Fibroblast of lung (primary cell): ENCODE measurements around the gene NEURL1. TPM values are rescaled to one million over a fixed set of nuclear protein-coding genes. Genes with fewer than 3 reads are reported as not detected.
A peak's percentile ranks its signal among the peaks of the same experiment; 100 is the strongest.

ENCODE experiments used
- DNase-seq, 2 donors: peaks; one replicate each; pipeline versions ENCODE4 v3.0.0 to v3.0.0-alpha.2; 2010; ENCODE audit warnings: low read depth in 2 of 2
- H2AFZ ChIP-seq: 2 replicates; pipeline ENCODE4 v1.5.1; 2012; ENCODE audit warnings: low read length, control low read depth, inconsistent platforms
- H3K27ac ChIP-seq: 2 replicates; pipeline ENCODE4 v1.5.1; 2011; ENCODE audit warnings: low read length, control low read depth; ENCODE audit not compliant: insufficient read depth
- H3K27me3 ChIP-seq: 2 replicates; pipeline ENCODE4 v1.5.1; 2011; ENCODE audit warnings: mild to moderate bottlenecking, low read length; ENCODE audit not compliant: control insufficient read depth, insufficient read depth
- H3K36me3 ChIP-seq: 2 replicates; pipeline ENCODE4 v1.5.1; 2011; ENCODE audit warnings: low read length; ENCODE audit not compliant: control insufficient read depth, insufficient read depth
- H3K4me1 ChIP-seq: 2 replicates; pipeline ENCODE4 v1.5.1; 2011; ENCODE audit warnings: low read length; ENCODE audit not compliant: control insufficient read depth, insufficient read depth; ENCODE audit errors: extremely low read depth
- H3K4me2 ChIP-seq: 2 replicates; pipeline ENCODE4 v1.5.1; 2011; ENCODE audit warnings: low read length, control low read depth; ENCODE audit not compliant: insufficient read depth; ENCODE audit errors: extremely low read depth
- H3K4me3 ChIP-seq, 4 experiments: fragments of 200-600 bp in 1 of 4; sonication (generic) in 1 of 4; replicated peaks in 1 of 4; 2 replicates each; pipeline ENCODE4 v1.5.1; 2011 to 2016; ENCODE audit warnings: low read length in 4 of 4, low read depth in 3 of 4, mild to moderate bottlenecking in 3 of 4, control low read depth in 2 of 4, inconsistent platforms in 1 of 4, mixed read lengths in 1 of 4; ENCODE audit not compliant: insufficient read depth in 1 of 4; ENCODE audit errors: control extremely low read depth in 1 of 4
- H3K79me2 ChIP-seq: 2 replicates; pipeline ENCODE4 v1.5.1; 2012; ENCODE audit warnings: mild to moderate bottlenecking, low read length, inconsistent platforms; ENCODE audit not compliant: control insufficient read depth, insufficient read depth
- H3K9ac ChIP-seq: 2 replicates; pipeline ENCODE4 v1.5.1; 2011; ENCODE audit warnings: mild to moderate bottlenecking, low read length, control low read depth; ENCODE audit not compliant: insufficient read depth
- H3K9me3 ChIP-seq: 2 replicates; pipeline ENCODE4 v1.5.1; 2012; ENCODE audit warnings: low read depth, low read length; ENCODE audit not compliant: control insufficient read depth, insufficient read depth
- H4K20me1 ChIP-seq: 2 replicates; pipeline ENCODE4 v1.5.1; 2011; ENCODE audit warnings: low read length; ENCODE audit not compliant: control insufficient read depth, insufficient read depth; ENCODE audit errors: extremely low read depth
- EZH2 ChIP-seq: IDR thresholded peaks from 2 replicates; pipeline ENCODE4 v1.5.1; 2012; ENCODE audit warnings: low read length, control low read depth, mild to moderate bottlenecking; ENCODE audit errors: missing control alignments
- polyA plus RNA-seq, 2 donors: library from polyadenylated mRNA; depleted of rRNA in 1 of 2; stranded (reverse) in 1 of 2; unstranded in 1 of 2; fragments of >200 nt; gene quantifications; 2 replicates each; pipeline ENCODE4 v1.2.1, GENCODE V29; 2011 to 2012; ENCODE audit warnings: missing spikeins in 1 of 2
- total RNA-seq: library from RNA; depleted of rRNA; stranded (reverse); fragments of >200 nt; gene quantifications from 2 replicates; pipeline ENCODE4 v1.2.1, GENCODE V29; 2014
- TF ChIP-seq, protein P1 (sequence below), 2 donors: IDR thresholded peaks in 1 of 2; conservative IDR thresholded peaks in 1 of 2; 1 replicate in 1 of 2; 2 replicates in 1 of 2; pipeline ENCODE4 v1.5.1; 2011 to 2012; ENCODE audit warnings: low read length in 2 of 2, control low read depth in 1 of 2, inconsistent platforms in 1 of 2, low read depth in 1 of 2, mild to moderate bottlenecking in 1 of 2

The NEURL1 gene
- total and polyA plus RNA-seq, 2 donors (not counting 1 experiment from before 2014, with no cell fraction given): 0.12 TPM; not detected in 1

DNA sequence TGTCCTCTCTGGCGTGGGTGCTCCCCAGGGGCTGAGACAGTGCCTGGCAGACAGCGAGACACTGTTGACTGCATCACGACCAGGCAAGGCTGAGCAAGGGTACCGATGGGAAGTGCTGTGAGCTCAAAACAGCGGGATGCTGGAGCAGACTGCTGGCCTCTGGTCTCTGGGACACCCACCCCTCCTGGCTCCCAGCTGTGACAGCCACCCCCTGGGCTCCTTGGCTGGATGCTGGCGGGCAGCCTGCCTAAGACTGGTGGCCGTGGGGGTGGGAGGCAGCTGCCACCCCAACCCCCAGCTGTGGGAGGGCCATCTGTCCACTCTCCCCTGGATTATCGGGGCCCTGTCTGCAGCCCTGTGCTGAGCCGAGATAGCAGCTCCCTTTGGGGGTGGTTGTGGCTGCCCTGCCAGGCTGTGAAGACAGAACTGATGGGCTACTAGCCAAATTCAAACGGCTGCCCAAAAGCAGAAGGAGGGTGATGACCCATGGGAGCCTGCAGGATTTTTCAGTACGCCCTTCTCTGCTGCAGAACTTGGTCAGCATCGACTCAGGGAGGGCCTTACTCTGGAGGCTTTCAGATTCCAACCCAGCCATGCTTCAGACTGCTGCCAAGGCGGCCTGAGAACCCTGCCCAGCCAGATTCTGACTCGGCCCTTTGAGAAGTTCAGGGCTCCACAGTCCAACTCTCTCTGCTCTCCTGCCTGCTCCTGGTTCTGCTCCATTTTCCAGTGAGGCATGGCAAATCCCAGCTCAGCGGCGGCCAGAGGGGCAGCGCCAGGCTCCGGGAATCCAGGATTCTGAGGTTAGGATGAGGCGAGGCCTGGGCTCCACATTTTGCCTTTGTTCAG lies 125.3 kb downstream of the NEURL1 start:
- peaks cover 63% of the 10 kb centered on the region for H3K4me1 ChIP-seq
- no peak overlapping the region for H3K4me3 ChIP-seq
- peak overlapping the region; percentile 33 for H3K9ac ChIP-seq
- peak overlapping the region; percentile 19 for H3K4me2 ChIP-seq
- no peaks in the 10 kb centered on the region for H3K79me2 ChIP-seq
- peaks cover 39% of the 10 kb centered on the region for H3K36me3 ChIP-seq
- peak; percentile 68 to 82 for DNase-seq
- H4K20me1 ChIP-seq: no peaks in the 10 kb centered on the region
- H3K9me3 ChIP-seq: no peaks in the 10 kb centered on the region
- TF ChIP-seq EZH2: no peak
- TF ChIP-seq, protein P1, sequence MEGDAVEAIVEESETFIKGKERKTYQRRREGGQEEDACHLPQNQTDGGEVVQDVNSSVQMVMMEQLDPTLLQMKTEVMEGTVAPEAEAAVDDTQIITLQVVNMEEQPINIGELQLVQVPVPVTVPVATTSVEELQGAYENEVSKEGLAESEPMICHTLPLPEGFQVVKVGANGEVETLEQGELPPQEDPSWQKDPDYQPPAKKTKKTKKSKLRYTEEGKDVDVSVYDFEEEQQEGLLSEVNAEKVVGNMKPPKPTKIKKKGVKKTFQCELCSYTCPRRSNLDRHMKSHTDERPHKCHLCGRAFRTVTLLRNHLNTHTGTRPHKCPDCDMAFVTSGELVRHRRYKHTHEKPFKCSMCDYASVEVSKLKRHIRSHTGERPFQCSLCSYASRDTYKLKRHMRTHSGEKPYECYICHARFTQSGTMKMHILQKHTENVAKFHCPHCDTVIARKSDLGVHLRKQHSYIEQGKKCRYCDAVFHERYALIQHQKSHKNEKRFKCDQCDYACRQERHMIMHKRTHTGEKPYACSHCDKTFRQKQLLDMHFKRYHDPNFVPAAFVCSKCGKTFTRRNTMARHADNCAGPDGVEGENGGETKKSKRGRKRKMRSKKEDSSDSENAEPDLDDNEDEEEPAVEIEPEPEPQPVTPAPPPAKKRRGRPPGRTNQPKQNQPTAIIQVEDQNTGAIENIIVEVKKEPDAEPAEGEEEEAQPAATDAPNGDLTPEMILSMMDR (conservative IDR thresholded peaks at IDR 0.05 in 1 of 2, IDR thresholded peaks at IDR 0.05 in 1 of 2; ENCODE audit: low read depth in 1 of 2, low read length in 2 of 2): no peak
- H3K27me3 ChIP-seq: no peaks in the 10 kb centered on the region
- no peak overlapping the region for H2AFZ ChIP-seq
- H3K27ac ChIP-seq: peak overlapping the region; percentile 77

DNA sequence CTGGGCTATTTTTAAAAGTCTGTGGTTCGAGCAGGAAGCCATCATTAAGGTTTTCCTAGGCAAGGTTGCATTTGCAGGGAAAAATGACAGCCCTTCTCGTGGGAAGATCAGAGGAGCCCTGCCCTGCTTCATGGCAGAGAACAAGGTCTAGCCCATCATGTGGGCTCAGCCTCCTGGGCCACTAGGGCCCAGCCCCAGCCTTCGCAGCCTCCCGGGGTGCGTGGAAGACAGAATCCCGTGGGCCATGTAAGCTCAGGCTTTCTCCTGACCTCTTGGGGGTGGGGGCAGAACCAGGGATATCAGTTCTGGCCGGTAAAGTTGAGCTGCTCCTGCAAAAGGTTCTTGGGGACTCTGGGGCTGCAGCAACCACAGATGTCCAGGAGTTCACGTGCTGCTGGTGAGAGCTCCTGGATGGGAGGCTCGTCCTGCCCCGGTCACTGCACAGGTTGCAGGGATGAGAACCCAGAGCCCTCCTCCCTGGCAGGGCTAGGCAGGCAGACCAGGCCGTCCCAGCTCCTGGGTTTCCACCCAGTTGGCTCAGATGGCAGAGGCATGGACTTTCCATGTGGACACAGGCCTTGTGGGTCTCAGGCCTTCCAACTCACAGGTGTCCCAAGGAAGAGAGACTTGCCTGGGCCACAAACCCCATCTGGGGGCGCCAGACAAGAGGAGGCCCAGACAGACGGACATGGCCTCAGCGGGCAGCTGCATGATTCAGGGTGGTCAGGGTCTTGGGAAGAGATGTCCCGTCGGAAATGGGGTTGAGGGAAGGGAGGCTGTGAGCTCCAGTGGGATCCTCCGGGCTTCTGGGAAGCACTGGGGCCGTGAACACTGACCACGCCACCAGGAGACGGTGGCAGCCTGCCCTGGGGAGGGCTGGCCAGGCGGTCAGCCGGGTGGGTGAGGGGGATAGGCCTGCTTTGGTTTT lies 126.2 kb downstream of the NEURL1 start:
- peaks cover 60% of the 10 kb centered on the region for H3K4me1 ChIP-seq
- H3K4me3 ChIP-seq: no peak overlapping the region
- no peaks in the 10 kb centered on the region for H3K9me3 ChIP-seq

More for the DNA sequence above, 126.2 kb downstream of the NEURL1 start:
- DNase-seq: no peak
- peak overlapping the region; percentile 52 for H3K4me2 ChIP-seq
- peak overlapping the region; percentile 77 for H3K27ac ChIP-seq
- H3K36me3 ChIP-seq: peaks cover 41% of the 10 kb centered on the region
- no peaks in the 10 kb centered on the region for H3K79me2 ChIP-seq
- no peaks in the 10 kb centered on the region for H3K27me3 ChIP-seq
- H4K20me1 ChIP-seq: no peaks in the 10 kb centered on the region
- no peak overlapping the region for H2AFZ ChIP-seq
- H3K9ac ChIP-seq: no peak overlapping the region
- TF ChIP-seq, protein P1 (conservative IDR thresholded peaks at IDR 0.05 in 1 of 2, IDR thresholded peaks at IDR 0.05 in 1 of 2; ENCODE audit: low read depth in 1 of 2, low read length in 2 of 2): no peak
- TF ChIP-seq EZH2: no peak
